ENCODE data around the gene PSIP1.

Gene PSIP1

DNA sequence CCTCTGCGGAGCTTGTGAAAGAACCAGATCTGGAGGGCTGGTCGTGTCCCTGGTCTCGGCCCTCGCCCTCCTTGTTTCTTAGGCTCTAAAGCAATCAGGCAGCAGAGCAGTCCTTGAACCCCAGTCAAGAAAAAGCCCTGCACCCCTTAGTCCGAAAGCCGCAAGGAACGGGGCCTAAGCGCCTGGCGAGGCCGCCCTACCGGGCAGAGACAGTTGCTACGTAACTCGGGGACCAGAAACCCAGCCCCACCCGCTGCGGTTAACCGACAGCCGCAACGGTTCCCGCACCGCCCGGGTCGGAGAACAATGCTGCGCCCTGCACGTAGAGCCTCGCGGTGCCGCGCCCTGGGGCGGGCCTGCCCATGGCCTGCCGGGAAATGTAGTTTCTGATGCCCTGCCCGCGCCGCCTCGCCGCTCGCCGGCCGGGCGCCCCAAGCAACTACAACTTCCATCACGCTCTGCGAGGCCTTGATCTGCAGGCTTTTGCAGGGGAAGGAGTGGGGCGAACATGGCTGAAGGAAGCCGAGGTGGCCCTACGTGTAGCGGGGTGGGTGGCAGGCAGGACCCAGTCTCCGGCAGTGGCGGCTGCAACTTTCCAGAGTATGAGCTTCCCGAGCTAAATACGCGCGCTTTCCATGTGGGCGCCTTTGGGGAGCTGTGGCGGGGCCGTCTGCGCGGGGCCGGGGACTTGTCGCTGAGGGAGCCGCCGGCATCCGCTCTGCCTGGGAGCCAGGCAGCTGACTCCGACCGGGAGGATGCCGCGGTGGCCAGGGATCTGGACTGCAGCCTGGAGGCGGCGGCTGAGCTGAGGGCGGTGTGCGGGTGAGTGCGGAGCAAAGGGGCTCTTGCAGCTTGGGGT, 88.2 kb downstream of the PSIP1 start, which contains the start of gene SNAPC3:
TSS of gene SNAPC3 (plus strand) at position 505 of the 859 bp plus-strand sequence. CDS start at position 509, 4 bp downstream.
- peak; percentile 95 for DNase-seq (ENCODE audit: low read depth)
- H3K4me3 ChIP-seq (replicated peaks; ENCODE audit: low read depth, low read length), result peak within 1 kb of the TSS; percentile 95
- no peak for TF ChIP-seq CTCF (IDR thresholded peaks at IDR 0.05; ENCODE audit: low read length, missing control alignments)

- DNase-seq (ENCODE audit: low read depth), result no peak
- peak overlapping the region; percentile 95 for H3K4me3 ChIP-seq (replicated peaks; ENCODE audit: low read depth, low read length)
- TF ChIP-seq CTCF (IDR thresholded peaks at IDR 0.05; ENCODE audit: low read length, missing control alignments), result no peak
These were observed 88.8 kb downstream of the PSIP1 start for GRCh38 chr9:15421990-15422371.

GRCh38 chr9:15421532-15421931, 89.2 kb downstream of the PSIP1 start:
- H3K4me3 ChIP-seq (replicated peaks; ENCODE audit: low read depth, low read length), result no peak overlapping the region
- DNase-seq (ENCODE audit: low read depth), result no peak
- TF ChIP-seq CTCF (IDR thresholded peaks at IDR 0.05; ENCODE audit: low read length, missing control alignments), result no peak

DNA sequence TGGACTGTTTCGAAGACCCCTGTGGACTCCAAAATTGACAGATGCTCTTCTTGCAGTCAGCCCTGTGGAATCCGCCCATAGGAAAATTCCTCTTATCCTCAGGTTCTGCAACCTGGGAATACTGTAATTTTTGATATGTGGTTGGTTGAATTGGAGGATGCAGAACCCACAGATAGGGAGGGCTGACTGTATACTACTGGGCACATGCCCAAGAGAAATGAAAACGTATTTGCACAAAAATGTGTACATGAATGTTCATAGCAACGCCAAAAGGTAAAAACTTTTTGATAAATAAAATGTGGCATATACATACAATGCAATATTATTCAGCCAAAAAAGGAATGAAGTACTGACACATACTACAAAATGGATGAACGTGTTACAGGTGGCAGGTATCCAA, 90.0 kb downstream of the PSIP1 start:
- TF ChIP-seq CTCF (IDR thresholded peaks at IDR 0.05; ENCODE audit: low read length, missing control alignments), result no peak
- peak; percentile 43 for DNase-seq (ENCODE audit: low read depth)

GRCh38 chr9:15417626-15418025, 93.1 kb downstream of the PSIP1 start:
- H3K4me3 ChIP-seq (replicated peaks; ENCODE audit: low read depth, low read length), result no peak overlapping the region
- TF ChIP-seq CTCF (IDR thresholded peaks at IDR 0.05; ENCODE audit: low read length, missing control alignments), result no peak
- DNase-seq (ENCODE audit: low read depth), result no peak

More for the DNA sequence above, 90.0 kb downstream of the PSIP1 start:
- no peak overlapping the region for H3K4me3 ChIP-seq (replicated peaks; ENCODE audit: low read depth, low read length)

- TF ChIP-seq CTCF (IDR thresholded peaks at IDR 0.05; ENCODE audit: low read length, missing control alignments), result peak; percentile 47
- DNase-seq (ENCODE audit: low read depth), result peak; percentile 72
- no peak overlapping the region for H3K4me3 ChIP-seq (replicated peaks; ENCODE audit: low read depth, low read length)
These were observed 93.9 kb downstream of the PSIP1 start for GRCh38 chr9:15416880-15417279.

All from fibroblast of pulmonary artery (primary cell).